Stomach smooth muscle (tissue), 2 donors: ENCODE measurements around the gene LY9.

ENCODE experiments used
- H3K27ac ChIP-seq: one replicate; pipeline ENCODE4 v1.7.0; 2013; ENCODE audit warnings: mild to moderate bottlenecking, low read length, inconsistent platforms
- H3K27me3 ChIP-seq, 2 donors: one replicate each; pipeline ENCODE4 v1.7.0; 2013; ENCODE audit warnings: low read length in 2 of 2; ENCODE audit not compliant: insufficient read depth in 2 of 2, control insufficient read depth in 1 of 2
- H3K36me3 ChIP-seq, 2 donors: one replicate each; pipeline ENCODE4 v1.7.0; 2013; ENCODE audit warnings: low read length in 2 of 2; ENCODE audit not compliant: control insufficient read depth in 2 of 2, insufficient read depth in 2 of 2
- H3K4me1 ChIP-seq: one replicate; pipeline ENCODE4 v1.7.0; 2013; ENCODE audit warnings: low read length; ENCODE audit not compliant: control insufficient read depth, insufficient read depth
- H3K4me3 ChIP-seq, 2 donors: one replicate each; pipeline ENCODE4 v1.7.0; 2013; ENCODE audit warnings: low read length in 2 of 2
- H3K9ac ChIP-seq, 2 donors: one replicate each; pipeline ENCODE4 v1.7.0; 2013; ENCODE audit warnings: low read length in 2 of 2, mild to moderate bottlenecking in 1 of 2
- H3K9me3 ChIP-seq, 2 donors: one replicate each; pipeline ENCODE4 v1.7.0; 2013; ENCODE audit warnings: low read length in 2 of 2; ENCODE audit not compliant: control insufficient read depth in 2 of 2
- donor health status: healthy.
- donor health status: Pancreatic carcinoma.

LY9 gene

DNA sequence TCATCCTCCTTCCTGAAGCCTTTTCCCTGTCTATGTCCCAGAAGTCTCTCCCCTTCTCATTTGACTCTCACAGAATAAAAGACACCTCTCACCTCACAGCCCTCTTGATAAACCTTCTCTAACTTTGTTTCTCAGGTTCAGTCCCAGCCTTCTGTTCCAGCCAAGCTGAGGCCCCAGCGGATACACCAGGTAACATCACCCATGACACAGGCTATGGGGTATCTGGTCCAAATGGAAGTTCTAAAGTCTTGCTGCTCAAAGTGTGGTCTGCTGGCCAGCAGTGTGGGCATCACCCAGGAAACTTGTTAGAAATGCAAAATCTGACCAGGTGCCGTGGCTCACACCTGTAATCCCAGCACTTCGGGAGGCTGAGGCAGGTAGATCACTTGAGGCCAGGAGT is 23.2 kb downstream of the LY9 start:
- Histone ChIP-seq H3K4me1 (no peaks in the 10 kb centered on the region), H3K9me3 (no peaks in the 10 kb centered on the region), H3K27me3 (peaks cover 0 to 8% of the 10 kb centered on the region in 2 donors), H3K36me3 (no peaks in the 10 kb centered on the region), H3K4me3 (no peak overlapping the region), H3K27ac (no peak overlapping the region), H3K9ac (no peak overlapping the region)

DNA sequence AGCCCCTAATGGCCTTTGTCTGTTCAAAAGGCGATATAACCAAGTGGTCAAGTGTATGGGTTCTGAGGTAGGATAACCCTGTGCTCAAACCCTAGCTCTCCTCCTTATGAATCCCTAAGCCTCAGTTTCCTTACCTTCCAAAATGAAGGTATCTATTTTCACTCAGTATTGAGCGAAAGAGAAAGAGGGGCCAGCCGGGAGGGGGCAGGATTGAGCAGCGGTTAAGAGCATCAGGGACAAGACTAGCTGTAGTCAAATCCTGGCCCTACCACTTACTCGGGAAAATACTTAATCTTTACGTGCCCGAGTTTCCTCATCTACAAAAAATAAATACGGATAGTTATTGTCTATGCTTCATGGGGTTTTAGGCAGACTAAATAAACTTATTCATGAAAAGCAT is 25.7 kb downstream of the LY9 start:
- H3K9me3 ChIP-seq, result no peaks in the 10 kb centered on the region
- peaks cover 0 to 2% of the 10 kb centered on the region in 2 donors for H3K27me3 ChIP-seq

DNA sequence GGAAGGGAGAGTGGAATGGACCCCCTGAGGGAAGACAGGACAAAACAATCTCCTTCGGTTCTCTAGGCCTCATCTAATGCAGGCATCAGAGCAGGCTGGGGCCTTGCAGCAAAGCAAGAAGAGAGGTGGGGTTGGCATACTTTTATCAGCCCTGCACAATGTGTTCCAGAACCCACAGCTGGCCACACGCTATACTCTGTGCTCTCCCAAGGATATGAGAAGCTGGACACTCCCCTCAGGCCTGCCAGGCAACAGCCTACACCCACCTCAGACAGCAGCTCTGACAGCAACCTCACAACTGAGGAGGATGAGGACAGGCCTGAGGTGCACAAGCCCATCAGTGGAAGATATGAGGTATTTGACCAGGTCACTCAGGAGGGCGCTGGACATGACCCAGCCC is 27.3 kb downstream of the LY9 start:
- Histone ChIP-seq H3K9ac (no peak overlapping the region), H3K27me3 (no peaks in the 10 kb centered on the region), H3K4me3 (no peak overlapping the region), H3K27ac (no peak overlapping the region), H3K4me1 (no peaks in the 10 kb centered on the region), H3K9me3 (no peaks in the 10 kb centered on the region), H3K36me3 (no peaks in the 10 kb centered on the region)

More for the DNA sequence above, 25.7 kb downstream of the LY9 start:
- Histone ChIP-seq H3K27ac (no peak overlapping the region), H3K4me3 (no peak overlapping the region), H3K36me3 (no peaks in the 10 kb centered on the region), H3K4me1 (no peaks in the 10 kb centered on the region), H3K9ac (no peak overlapping the region)

DNA sequence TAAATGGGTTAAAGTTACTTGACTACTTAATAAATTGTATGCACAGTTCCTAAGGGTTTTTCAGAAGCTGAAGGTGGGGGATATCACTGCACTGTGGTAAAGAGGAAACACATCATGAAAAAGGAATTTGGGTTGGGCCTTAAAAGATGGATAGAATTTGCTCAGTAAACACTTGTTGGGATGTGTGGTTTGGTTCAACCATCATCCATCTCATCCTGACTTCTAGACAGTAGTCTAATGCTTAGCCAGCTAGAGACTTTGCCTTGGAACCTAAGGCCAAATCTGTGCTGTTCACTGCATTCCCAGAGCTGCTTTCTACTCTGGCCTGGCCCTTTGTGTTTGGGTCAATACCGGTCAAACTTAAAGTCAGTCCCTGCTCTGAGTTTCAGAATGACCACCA is 30.6 kb downstream of the LY9 start:
- no peak overlapping the region for H3K9ac ChIP-seq
- no peaks in the 10 kb centered on the region for H3K36me3 ChIP-seq
- H3K27ac ChIP-seq, result no peak overlapping the region
- no peak overlapping the region for H3K4me3 ChIP-seq
- H3K27me3 ChIP-seq, result peaks cover 0 to 2% of the 10 kb centered on the region in 2 donors
- no peaks in the 10 kb centered on the region for H3K9me3 ChIP-seq
- H3K4me1 ChIP-seq, result no peaks in the 10 kb centered on the region

- no peak overlapping the region for H3K4me3 ChIP-seq
- H3K9ac ChIP-seq, result no peak overlapping the region
- no peak overlapping the region for H3K27ac ChIP-seq
- peaks cover 0 to 2% of the 10 kb centered on the region in 2 donors for H3K27me3 ChIP-seq
- H3K4me1 ChIP-seq, result no peaks in the 10 kb centered on the region
- no peaks in the 10 kb centered on the region for H3K36me3 ChIP-seq
- H3K9me3 ChIP-seq, result no peaks in the 10 kb centered on the region
Observed at GRCh38 chr1:160827418-160827817, 31.4 kb downstream of the LY9 start.

DNA sequence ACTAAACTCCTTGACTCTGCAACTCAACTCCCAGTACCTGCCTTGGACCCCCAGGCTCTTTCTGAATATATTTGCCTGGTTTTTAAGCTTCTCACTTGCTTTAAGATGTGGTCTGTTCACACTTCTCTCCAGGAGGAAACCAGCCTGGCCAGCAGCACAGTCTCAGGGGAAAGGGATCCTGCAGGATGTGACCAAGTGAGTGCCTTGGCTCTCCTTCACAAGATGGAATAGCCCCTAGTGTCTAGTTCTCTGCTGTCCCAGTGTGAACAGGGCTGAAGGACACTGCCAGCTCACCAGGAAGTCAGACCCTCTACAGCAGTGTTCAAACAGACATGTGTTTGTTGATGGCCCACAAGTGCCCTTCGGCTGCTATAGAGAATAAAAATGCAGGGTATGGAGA is 33.8 kb downstream of the LY9 start:
- H3K4me3 ChIP-seq, result no peak overlapping the region
- no peak overlapping the region for H3K27ac ChIP-seq
- H3K27me3 ChIP-seq, result peaks cover 0 to 5% of the 10 kb centered on the region in 2 donors
- H3K9ac ChIP-seq, result no peak overlapping the region
- no peaks in the 10 kb centered on the region for H3K36me3 ChIP-seq
- no peaks in the 10 kb centered on the region for H3K4me1 ChIP-seq
- no peaks in the 10 kb centered on the region for H3K9me3 ChIP-seq

DNA sequence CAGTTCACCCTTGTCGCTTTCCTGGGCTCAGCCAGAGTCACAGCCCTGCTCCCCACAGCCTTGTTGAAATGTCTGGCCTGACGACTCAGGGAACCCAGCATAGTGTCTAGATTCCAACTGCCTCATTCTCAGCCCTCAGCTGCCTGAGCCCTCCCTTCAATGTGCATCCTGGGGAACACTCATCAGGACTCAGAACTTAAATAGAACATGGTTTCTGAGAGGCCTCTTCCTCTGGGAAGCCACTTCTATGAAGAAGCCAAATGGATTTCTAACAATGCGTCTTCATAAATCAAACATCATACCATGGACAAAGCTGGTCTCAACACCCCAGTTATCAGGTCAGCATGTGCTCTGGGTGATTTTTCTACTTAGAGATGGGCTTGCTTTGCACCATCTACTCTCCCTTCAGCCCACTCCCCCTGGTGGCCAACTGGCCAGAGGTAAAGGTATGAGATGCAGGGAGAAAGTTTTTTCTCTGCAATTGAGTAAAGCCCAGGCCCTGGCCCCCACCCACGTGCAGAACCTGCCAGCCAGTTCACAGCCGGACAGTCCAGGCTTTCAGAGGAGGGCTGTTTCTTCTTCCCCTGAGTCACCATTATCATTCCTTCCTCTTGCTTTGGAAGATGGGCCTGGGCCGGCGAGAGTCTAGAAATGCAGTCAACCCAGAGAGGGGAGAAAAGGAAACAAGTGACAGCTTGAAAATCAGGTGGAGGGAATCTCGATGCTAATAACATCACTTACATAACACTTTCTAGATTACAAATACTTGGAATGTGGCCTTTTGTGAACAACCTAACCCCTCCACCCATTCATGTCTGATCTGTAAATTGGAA is 34.6 kb downstream of the LY9 start:
- no peaks in the 10 kb centered on the region for H3K36me3 ChIP-seq
- no peaks in the 10 kb centered on the region for H3K9me3 ChIP-seq
- H3K4me1 ChIP-seq, result no peaks in the 10 kb centered on the region
- H3K9ac ChIP-seq, result no peak overlapping the region
- no peak overlapping the region for H3K27ac ChIP-seq
- peaks cover 0 to 5% of the 10 kb centered on the region in 2 donors for H3K27me3 ChIP-seq
- H3K4me3 ChIP-seq, result no peak overlapping the region

GRCh38 chr1:160834945-160835565 is 39.1 kb downstream of the LY9 start:
- H3K4me3 ChIP-seq, result no peak overlapping the region

GRCh38 chr1:160835751-160836150 is 39.8 kb downstream of the LY9 start:
- Histone ChIP-seq H3K27me3 (peaks cover 0 to 3% of the 10 kb centered on the region in 2 donors), H3K9ac (no peak overlapping the region), H3K4me1 (no peaks in the 10 kb centered on the region), H3K27ac (no peak overlapping the region), H3K4me3 (no peak overlapping the region), H3K9me3 (no peaks in the 10 kb centered on the region), H3K36me3 (no peaks in the 10 kb centered on the region)

More at GRCh38 chr1:160834945-160835565, 39.1 kb downstream of the LY9 start:
- Histone ChIP-seq H3K9ac (no peak overlapping the region), H3K9me3 (no peaks in the 10 kb centered on the region), H3K36me3 (no peaks in the 10 kb centered on the region), H3K27ac (no peak overlapping the region), H3K27me3 (peaks cover 0 to 3% of the 10 kb centered on the region in 2 donors), H3K4me1 (no peaks in the 10 kb centered on the region)

DNA sequence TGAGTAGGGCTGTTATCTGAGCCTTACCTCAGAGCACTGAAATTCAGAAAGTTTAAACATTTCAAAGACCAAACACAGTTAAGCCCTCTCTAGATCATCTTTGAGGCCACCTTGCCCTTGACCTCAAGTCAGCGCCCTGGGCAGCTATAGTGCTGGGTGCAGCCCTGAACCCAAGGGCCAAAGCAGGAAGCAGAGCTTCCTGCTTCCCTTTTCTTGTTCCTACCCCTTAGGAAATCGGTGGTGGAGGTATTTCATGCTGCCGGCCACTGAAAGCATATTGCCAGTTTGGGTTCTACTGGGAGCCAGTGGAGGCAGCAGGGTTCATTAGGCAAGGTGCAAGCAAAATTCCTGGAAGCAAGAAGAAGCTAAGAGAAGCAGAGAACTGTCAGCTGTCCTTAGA is 40.6 kb downstream of the LY9 start:
- no peak overlapping the region for H3K9ac ChIP-seq
- no peak overlapping the region for H3K4me3 ChIP-seq
- no peaks in the 10 kb centered on the region for H3K4me1 ChIP-seq
- no peaks in the 10 kb centered on the region for H3K36me3 ChIP-seq
- no peaks in the 10 kb centered on the region for H3K9me3 ChIP-seq
- no peak overlapping the region for H3K27ac ChIP-seq
- H3K27me3 ChIP-seq, result peaks cover 0 to 3% of the 10 kb centered on the region in 2 donors
